K562 (cell line): Measurements from ENCODE around the gene SVBP. TPM values are rescaled to one million over a fixed set of nuclear protein-coding genes. Genes with fewer than 3 reads are reported as not detected.

Experiments
- ATAC-seq: fragments of 200-7000 bp; cut with Tn5 transposase; 3 replicates; pipeline ENCODE4 v1.9.1; 2020; ENCODE audit warnings: moderate library complexity
- BruUV-seq: library from RNA; stranded (reverse); fragments of 400-500 nt; replicated peaks from 2 replicates; lab custom pipeline; 2021; lab: Mats Ljungman, UMichigan
- CTCF ChIA-PET: fragments of 300-600 bp; formaldehyde crosslinking; extraction: SDS; loops from one replicate; lab custom pipeline; 2021; ENCODE audit warnings: low intra/inter-chr PET ratio; lab: Yijun Ruan, JAX
- POLR2A ChIA-PET: fragments of 300-600, 350-650 bp; sonication (Branson Sonifier 250); formaldehyde crosslinking; extraction: SDS; loops from one replicate; lab custom pipeline; 2021; ENCODE audit warnings: antibody characterized with exemption, inconsistent platforms; lab: Yijun Ruan, JAX
- DNase-seq, 4 experiments: peaks; one replicate each; pipeline versions ENCODE4 v3.0.0 to v3.0.0-alpha.2; 2011 to 2018; ENCODE audit warnings: low spot score in 3 of 4, mixed read lengths in 3 of 4; ENCODE audit errors: extremely low read depth in 1 of 4
- FAIRE-seq: peaks from 2 replicates; lab custom pipeline; 2011; peaks lifted over from hg19 to GRCh38; lab: Jason Lieb, UNC
- H2AFZ ChIP-seq: 2 replicates; pipeline ENCODE4 v1.6.0; 2011; ENCODE audit warnings: low read depth, low read length, control low read depth, inconsistent platforms
- H3K27ac ChIP-seq: fragments of 200-600 bp; 3 replicates; pipeline ENCODE4 v1.8.0; 2011; ENCODE audit warnings: low read depth, mild to moderate bottlenecking, control low read depth, inconsistent platforms, low read length, moderate library complexity, mixed read lengths; ENCODE audit errors: extremely low read depth
- H3K27me3 ChIP-seq, 2 experiments: fragments of 300-600 bp in 1 of 2; 2 replicates in 1 of 2; 3 replicates in 1 of 2; pipeline versions ENCODE4 v1.6.0 to v1.8.0; 2011; ENCODE audit warnings: inconsistent platforms in 2 of 2, low read length in 2 of 2, mild to moderate bottlenecking in 1 of 2, mixed read lengths in 1 of 2, moderate library complexity in 1 of 2; ENCODE audit not compliant: control insufficient read depth in 2 of 2, insufficient read depth in 2 of 2
- H3K36me3 ChIP-seq: fragments of 300-600 bp; 3 replicates; pipeline ENCODE4 v1.8.0; 2011; ENCODE audit warnings: mild to moderate bottlenecking, low read length, inconsistent platforms; ENCODE audit not compliant: control insufficient read depth, insufficient read depth
- H3K4me1 ChIP-seq, 2 experiments: fragments of 200-600 bp in 1 of 2; replicated peaks in 1 of 2; 2 replicates in 1 of 2; 3 replicates in 1 of 2; pipeline versions ENCODE4 v1.5.1 to v1.8.0; 2011; ENCODE audit warnings: inconsistent platforms in 2 of 2, low read length in 2 of 2, mild to moderate bottlenecking in 1 of 2, mixed read lengths in 1 of 2, moderate library complexity in 1 of 2; ENCODE audit not compliant: control insufficient read depth in 2 of 2, insufficient read depth in 2 of 2
- H3K4me2 ChIP-seq: 2 replicates; pipeline ENCODE4 v1.6.1; 2011; ENCODE audit warnings: low read length, control low read depth, inconsistent platforms, mixed read lengths; ENCODE audit not compliant: insufficient read depth
- H3K4me3 ChIP-seq: fragments of 200-600 bp; sonication (generic), shearing (Covaris generic); 2 replicates; pipeline ENCODE4 v1.5.1; 2016; ENCODE audit warnings: control low read depth, inconsistent platforms
- H3K79me2 ChIP-seq: fragments of 200-600 bp; 3 replicates; pipeline ENCODE4 v1.8.0; 2011; ENCODE audit warnings: low read length, inconsistent platforms; ENCODE audit not compliant: control insufficient read depth, insufficient read depth
- H3K9ac ChIP-seq, 2 experiments: 2 replicates each; pipeline versions ENCODE4 v1.6.0 to v1.6.1; 2011; ENCODE audit warnings: low read depth in 2 of 2, low read length in 2 of 2, control low read depth in 1 of 2, inconsistent platforms in 1 of 2, mild to moderate bottlenecking in 1 of 2, mixed read lengths in 1 of 2; ENCODE audit not compliant: insufficient read depth in 1 of 2
- H3K9me1 ChIP-seq: one replicate; pipeline ENCODE4 v1.6.0; 2011; ENCODE audit warnings: inconsistent platforms, mild to moderate bottlenecking, low read length, moderate library complexity; ENCODE audit not compliant: control insufficient read depth, insufficient read depth
- H3K9me3 ChIP-seq: replicated peaks from 2 replicates; pipeline ENCODE4 v1.5.1; 2011; ENCODE audit warnings: low read depth, low read length, inconsistent platforms; ENCODE audit not compliant: control insufficient read depth, insufficient read depth
- H4K20me1 ChIP-seq: replicated peaks from 2 replicates; pipeline ENCODE4 v1.6.1; 2011; ENCODE audit warnings: low read length, inconsistent platforms, mixed read lengths; ENCODE audit not compliant: control insufficient read depth, insufficient read depth
- BRF1 ChIP-seq: IDR thresholded peaks from 3 replicates; pipeline ENCODE4 v1.6.1; 2011; ENCODE audit warnings: borderline replicate concordance, mild to moderate bottlenecking; ENCODE audit not compliant: insufficient read length; ENCODE audit errors: extremely low read depth
- DEAF1 ChIP-seq: fragments of 450-650 bp; formaldehyde crosslinking; IDR thresholded peaks from 2 replicates; pipeline ENCODE4 v1.4.0; 2020; ENCODE audit warnings: mild to moderate bottlenecking, moderate library complexity
- FOXJ2 ChIP-seq: fragments of 200-800 bp; sonication (Bioruptor generic); IDR thresholded peaks from 2 replicates; pipeline ENCODE4 v1.6.1; 2016; ENCODE audit warnings: missing genetic modification characterization, missing compliant biosample characterization
- FOXK1 ChIP-seq: sonication (generic); formaldehyde crosslinking; IDR thresholded peaks from 2 replicates; pipeline ENCODE4 v1.8.0; 2022; ENCODE audit warnings: missing genetic modification reagents, mild to moderate bottlenecking, borderline replicate concordance
- FOXM1 ChIP-seq, 2 experiments: fragments of 450-650 bp in 1 of 2; sonication (generic) in 1 of 2; formaldehyde crosslinking in 1 of 2; IDR thresholded peaks; 2 replicates each; pipeline versions ENCODE4 v1.6.1 to v1.9.0; 2017 to 2022; ENCODE audit warnings: low read depth in 2 of 2, mild to moderate bottlenecking in 2 of 2, missing genetic modification reagents in 1 of 2, moderate library complexity in 1 of 2
- GABPB2 ChIP-seq: fragments of 250-450 bp; sonication (Bioruptor Pico); conservative IDR thresholded peaks from 2 replicates; pipeline ENCODE4 v1.5.1; 2021; ENCODE audit warnings: mild to moderate bottlenecking
- HMG20B ChIP-seq: fragments of 250-450 bp; sonication (Bioruptor Pico); IDR thresholded peaks from 2 replicates; pipeline ENCODE4 v1.5.0; 2021; ENCODE audit warnings: mild to moderate bottlenecking
- MBD1 ChIP-seq: fragments of 250-450 bp; sonication (Bioruptor Pico); IDR thresholded peaks from 2 replicates; pipeline ENCODE4 v1.8.0; 2022; ENCODE audit warnings: inconsistent platforms
- MYC ChIP-seq, 2 experiments: fragments of 250-450 bp in 1 of 2; sonication (Bioruptor Pico) in 1 of 2; IDR thresholded peaks; 2 replicates each; pipeline versions ENCODE4 v1.5.1 to v1.6.1; 2012 to 2021; ENCODE audit warnings: low read depth in 2 of 2, borderline replicate concordance in 1 of 2, improper control_type of control experiment in 1 of 2, low read length in 1 of 2, mild to moderate bottlenecking in 1 of 2, moderate library complexity in 1 of 2
- NCOA1 ChIP-seq: fragments of 450-650 bp; IDR thresholded peaks from 2 replicates; pipeline ENCODE4 v1.6.1; 2016; ENCODE audit warnings: low read depth
- NELFE ChIP-seq: IDR thresholded peaks from 2 replicates; pipeline ENCODE4 v1.6.1; 2011; ENCODE audit warnings: mild to moderate bottlenecking; ENCODE audit not compliant: insufficient read depth, insufficient read length
- NUFIP1 ChIP-seq: fragments of 450-650 bp; IDR thresholded peaks from 2 replicates; pipeline ENCODE4 v1.6.1; 2018; ENCODE audit not compliant: partially characterized antibody
- RFX1 ChIP-seq: fragments of 450-650 bp; IDR thresholded peaks from 2 replicates; pipeline ENCODE4 v1.6.1; 2016; ENCODE audit warnings: mild to moderate bottlenecking, moderate library complexity
- RHOXF2B ChIP-seq: fragments of 250-450 bp; sonication (Bioruptor Pico); conservative IDR thresholded peaks from 2 replicates; pipeline ENCODE4 v1.5.1; 2021
- SRSF9 ChIP-seq: fragments of 200-400 bp; formaldehyde crosslinking; IDR thresholded peaks from 2 replicates; pipeline ENCODE4 v1.6.1; 2017; ENCODE audit warnings: low read depth, low read length, borderline replicate concordance
- ZNF224 ChIP-seq: sonication (generic); formaldehyde crosslinking; IDR thresholded peaks from 2 replicates; pipeline ENCODE4 v1.8.0; 2022; ENCODE audit warnings: mild to moderate bottlenecking, missing genetic modification reagents
- ZNF408 ChIP-seq: fragments of 250-450 bp; sonication (Bioruptor Pico); IDR thresholded peaks from 2 replicates; pipeline ENCODE4 v1.4.0; 2020; ENCODE audit warnings: low read depth, mild to moderate bottlenecking, moderate library complexity
- WGBS: fragments of 100-300 bp; shearing (Covaris generic); methylation state at CpG from one replicate; pipeline ENCODE4 v1.1.6; 2016; ENCODE audit warnings: low coverage, mixed read lengths; ENCODE audit not compliant: insufficient coverage; ENCODE audit errors: missing lambda C conversion rate; 5-methylcytosine and 5-hydroxymethylcytosine counted together
- in situ Hi-C: fragments of 300-500 bp; cut with MboI; formaldehyde crosslinking; loops from 4 replicates; pipeline ENCODE4 v1.15.0; 2018; ENCODE audit warnings: inconsistent platforms, mixed read lengths
- intact Hi-C: fragments of 100-400 bp; cut with micrococcal nuclease; formaldehyde crosslinking; loops from 2 replicates; pipeline ENCODE4 v1.14.2; 2022
- polyA plus RNA-seq, 8 experiments: library from polyadenylated mRNA; depleted of rRNA in 4 of 8; stranded (reverse) in 5 of 8; unstranded in 3 of 8; fragments of >200 nt; fragmentation: Nextera tagmentation in 2 of 8; fragmentation: Illumina TruSeq in 1 of 8; extraction: Ambion mirVana in 2 of 8; extraction: Trizol in 1 of 8; gene quantifications; 2 replicates each; pipeline versions ENCODE4 v1.2.1 to v1.2.3, GENCODE V29; 2011 to 2014; ENCODE audit warnings: inconsistent platforms in 1 of 8, missing spikeins in 1 of 8
- total RNA-seq, 7 experiments: library from RNA; depleted of rRNA in 6 of 7; stranded (reverse); fragments of >200 nt in 6 of 7; fragmentation: Illumina TruSeq in 2 of 7; extraction: Trizol in 2 of 7; gene quantifications; 2 replicates each; pipeline versions ENCODE4 v1.2.1 to v1.2.3, GENCODE V29; 2011 to 2021; ENCODE audit warnings: low replicate concordance in 1 of 7

SVBP gene
- total and polyA plus RNA-seq, 9 of the 15 experiments (the other 6 are each of a cell fraction or from before 2014, with no cell fraction given), result 31.7 to 49.7 (median 40.0) TPM

- peak; percentile 28; the same call in 1 of the 3 replicates for ATAC-seq
- Histone ChIP-seq H3K9ac (peak overlapping the region in 1 of 2 experiments; percentile 62; a peak in 1 of 4 replicates), H3K4me2 (no peak overlapping the region), H3K4me3 (no peak overlapping the region), H4K20me1 (no peaks in the 10 kb centered on the region), H2AFZ (peak overlapping the region; percentile 17; the same call in 1 of the 2 replicates), H3K9me3 (no peaks in the 10 kb centered on the region), H3K36me3 (no peaks in the 10 kb centered on the region), H3K27me3 (no peaks in the 10 kb centered on the region), H3K27ac (no peak overlapping the region), H3K4me1 (peaks cover 0 to 8% of the 10 kb centered on the region in 2 experiments; a peak in 4 of 5 replicates), H3K9me1 (no peaks in the 10 kb centered on the region), H3K79me2 (no peaks in the 10 kb centered on the region)
- no TSS peak for BruUV-seq
- no peak for FAIRE-seq
- ChIA-PET CTCF (no interaction called here), POLR2A (interaction anchor here (0.6 kb wide), 1 partner anchor 10 kb away, joined by 3 read pairs; no protein-coding TSS in a partner anchor)
- intact Hi-C loops (no loop called here), in situ Hi-C loops (no loop called here)
- TF ChIP-seq ZNF224 (CRISPR knock-in tag), result no peak
- no peak for TF ChIP-seq NELFE
- TF ChIP-seq MYC (IDR thresholded peaks at IDR 0.05; ENCODE audit: low read depth, low read length), result no peak
- TF ChIP-seq MYC (CRISPR knock-in tag; IDR thresholded peaks at IDR 0.05; ENCODE audit: borderline replicate concordance, low read depth), result no peak
- no peak for TF ChIP-seq FOXM1 (IDR thresholded peaks at IDR 0.05; ENCODE audit: low read depth)
- no peak for TF ChIP-seq FOXM1 (CRISPR knock-in tag; IDR thresholded peaks at IDR 0.05; ENCODE audit: low read depth)
- no peak for TF ChIP-seq SRSF9
- no peak for TF ChIP-seq NCOA1
- TF ChIP-seq MBD1, result no peak
- TF ChIP-seq RFX1, result no peak
- no peak for TF ChIP-seq ZNF408 (CRISPR knock-in tag)
- no peak for TF ChIP-seq RHOXF2B (CRISPR knock-in tag)
- TF ChIP-seq HMG20B (CRISPR knock-in tag), result no peak
- TF ChIP-seq FOXK1 (CRISPR knock-in tag), result no peak
- no peak for TF ChIP-seq NUFIP1
- TF ChIP-seq GABPB2 (CRISPR knock-in tag), result no peak
- TF ChIP-seq DEAF1 (CRISPR knock-in tag), result no peak
- TF ChIP-seq FOXJ2 (tag), result no peak
- no peak for TF ChIP-seq BRF1
- 43% methylated on average over 5 of the region's 5 CpGs for WGBS
- DNase-seq, result no peak
These were observed 19.2 kb downstream of the SVBP start for GRCh38 chr1:42797979-42798378.
